Measurements from ENCODE around the gene UNC13A.

UNC13A gene

DNA sequence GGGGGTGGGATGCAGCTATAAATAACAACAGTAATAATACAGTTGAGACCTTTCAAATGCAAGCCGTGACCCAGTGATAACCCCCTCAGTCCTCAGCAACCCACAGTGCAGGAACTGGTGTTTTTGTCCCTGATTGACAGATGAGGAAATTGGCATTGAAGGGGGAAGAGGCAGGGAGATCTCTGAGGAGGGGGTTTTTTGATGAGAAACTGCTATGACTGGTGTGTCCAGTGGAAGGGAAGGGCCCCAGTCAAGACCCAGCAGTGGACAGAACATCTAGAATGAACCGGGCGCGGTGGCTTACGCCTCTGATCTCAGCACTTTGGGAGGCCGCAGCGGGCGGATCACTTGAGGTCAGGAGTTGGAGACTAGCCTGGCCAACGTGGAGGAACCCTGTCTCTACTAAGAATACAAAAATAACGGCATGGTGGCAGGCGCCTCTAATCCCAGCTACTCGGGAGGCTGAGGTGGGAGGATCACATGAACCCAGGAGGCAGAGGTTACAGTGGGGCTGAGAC, 33.0 kb upstream of the UNC13A start:
- TF ChIP-seq, protein P1, sequence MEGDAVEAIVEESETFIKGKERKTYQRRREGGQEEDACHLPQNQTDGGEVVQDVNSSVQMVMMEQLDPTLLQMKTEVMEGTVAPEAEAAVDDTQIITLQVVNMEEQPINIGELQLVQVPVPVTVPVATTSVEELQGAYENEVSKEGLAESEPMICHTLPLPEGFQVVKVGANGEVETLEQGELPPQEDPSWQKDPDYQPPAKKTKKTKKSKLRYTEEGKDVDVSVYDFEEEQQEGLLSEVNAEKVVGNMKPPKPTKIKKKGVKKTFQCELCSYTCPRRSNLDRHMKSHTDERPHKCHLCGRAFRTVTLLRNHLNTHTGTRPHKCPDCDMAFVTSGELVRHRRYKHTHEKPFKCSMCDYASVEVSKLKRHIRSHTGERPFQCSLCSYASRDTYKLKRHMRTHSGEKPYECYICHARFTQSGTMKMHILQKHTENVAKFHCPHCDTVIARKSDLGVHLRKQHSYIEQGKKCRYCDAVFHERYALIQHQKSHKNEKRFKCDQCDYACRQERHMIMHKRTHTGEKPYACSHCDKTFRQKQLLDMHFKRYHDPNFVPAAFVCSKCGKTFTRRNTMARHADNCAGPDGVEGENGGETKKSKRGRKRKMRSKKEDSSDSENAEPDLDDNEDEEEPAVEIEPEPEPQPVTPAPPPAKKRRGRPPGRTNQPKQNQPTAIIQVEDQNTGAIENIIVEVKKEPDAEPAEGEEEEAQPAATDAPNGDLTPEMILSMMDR (IDR thresholded peaks at IDR 0.05; ENCODE audit: extremely low read depth, missing control alignments) = no peak
- no peak for DNase-seq (ENCODE audit: low spot score)

DNA sequence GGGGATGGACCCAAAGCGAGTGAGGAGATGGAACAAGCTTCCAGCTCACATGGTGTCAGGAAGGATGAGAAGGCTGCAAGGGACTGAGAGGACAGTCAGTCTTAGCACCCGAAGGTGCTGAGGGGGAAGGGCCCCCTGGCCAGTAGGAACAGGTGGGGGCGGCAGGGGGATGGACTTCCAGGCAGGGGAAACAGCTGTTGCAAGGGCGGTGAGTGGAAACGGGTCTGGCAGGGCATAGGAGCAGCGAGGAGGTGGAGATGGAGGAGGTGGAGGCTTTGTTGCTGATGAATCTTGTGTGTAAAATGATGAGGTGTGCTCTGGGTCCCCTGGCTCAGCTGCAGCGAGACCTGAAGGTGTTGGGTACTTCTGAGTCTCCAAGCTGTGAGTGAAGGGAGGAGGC, 32.3 kb upstream of the UNC13A start:
- TF ChIP-seq, protein P1 (IDR thresholded peaks at IDR 0.05; ENCODE audit: extremely low read depth, missing control alignments) = no peak
- DNase-seq (ENCODE audit: low spot score) = no peak

DNA sequence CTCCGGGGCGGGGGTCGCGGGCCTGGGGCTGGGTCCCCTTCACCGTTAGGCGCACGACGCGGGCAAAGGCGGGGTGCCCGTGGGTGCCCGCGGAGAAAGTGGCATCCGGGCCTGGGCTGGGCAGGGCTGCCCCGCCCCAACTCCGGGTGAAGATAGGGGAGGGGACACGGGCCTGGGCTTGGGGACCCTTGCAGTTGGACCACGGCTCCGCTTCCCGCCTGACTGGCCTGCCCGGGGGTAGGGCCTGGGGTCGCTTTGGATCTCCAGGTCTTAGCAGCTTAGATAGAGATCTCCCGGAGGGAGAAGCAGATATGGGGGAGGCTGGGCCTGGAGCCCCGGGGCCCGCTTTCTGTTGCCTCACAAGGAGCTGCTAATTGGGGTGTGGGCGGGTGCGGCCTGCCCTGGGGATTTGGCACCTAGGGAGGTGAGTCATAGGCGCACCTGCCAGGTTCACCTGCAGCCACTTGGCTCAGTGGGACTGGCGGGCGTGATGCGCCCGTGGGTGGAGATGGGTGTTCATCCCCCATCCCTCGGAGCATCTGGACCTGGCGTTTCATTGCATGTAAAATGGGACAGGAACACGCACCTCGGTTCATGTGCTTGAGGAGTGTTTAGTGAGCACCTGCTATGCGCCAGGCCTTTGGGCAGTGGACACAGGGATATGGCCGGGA, 31.7 kb upstream of the UNC13A start:
- no peak for DNase-seq (ENCODE audit: low spot score)
- TF ChIP-seq, protein P1 (IDR thresholded peaks at IDR 0.05; ENCODE audit: extremely low read depth, missing control alignments) = no peak

- TF ChIP-seq, protein P1 (IDR thresholded peaks at IDR 0.05; ENCODE audit: extremely low read depth, missing control alignments) = no peak
- peak; percentile 96 for DNase-seq (ENCODE audit: low spot score)
Measured at GRCh38 chr19:17718947-17719711, 31.0 kb upstream of the UNC13A start, which contains the start of gene MAP1S. Gene MAP1S, plus strand, starts transcription at chr19:17719480. Its CDS starts 23 bp downstream, at chr19:17719503.

DNA sequence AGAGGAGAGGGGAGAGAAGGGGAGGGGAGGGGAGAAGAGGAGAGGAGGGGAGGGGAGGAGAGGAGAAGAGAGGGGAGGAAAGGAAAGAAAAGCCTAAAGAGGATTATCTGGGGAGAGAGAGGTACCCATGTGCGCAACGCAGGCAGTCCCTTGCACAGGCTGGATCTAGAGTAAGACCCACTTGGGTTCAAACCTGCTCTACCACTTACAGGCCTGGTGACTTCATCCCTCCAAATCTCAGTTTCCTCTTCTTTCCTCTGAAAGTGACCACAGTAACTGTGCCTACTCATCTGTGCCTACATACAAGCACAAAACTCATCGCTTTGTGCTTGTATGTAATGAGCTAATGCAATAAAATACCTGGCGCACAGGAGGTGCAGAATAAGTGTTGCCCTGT, 30.4 kb upstream of the UNC13A start:
- DNase-seq (ENCODE audit: low spot score) = no peak
- TF ChIP-seq, protein P1 (IDR thresholded peaks at IDR 0.05; ENCODE audit: extremely low read depth, missing control alignments) = no peak

- TF ChIP-seq, protein P1 (IDR thresholded peaks at IDR 0.05; ENCODE audit: extremely low read depth, missing control alignments) = no peak
- DNase-seq (ENCODE audit: low spot score) = no peak
Measured at GRCh38 chr19:17716309-17716929, 28.3 kb upstream of the UNC13A start.

GRCh38 chr19:17711851-17712250, 23.7 kb upstream of the UNC13A start:
- TF ChIP-seq, protein P1 (IDR thresholded peaks at IDR 0.05; ENCODE audit: extremely low read depth, missing control alignments) = no peak
- no peak for DNase-seq (ENCODE audit: low spot score)
